GM23338 (cell line): Measurements from ENCODE around the gene KIAA1671. TPM values are rescaled to one million over a fixed set of nuclear protein-coding genes. Genes with fewer than 3 reads are reported as not detected.

Source experiments
- ATAC-seq: fragments of 200-7000 bp; cut with Tn5 transposase; 3 replicates; pipeline ENCODE4 v1.9.1; 2020
- DNase-seq: peaks from one replicate; pipeline ENCODE4 v3.0.0-alpha.2; 2015; ENCODE audit warnings: low spot score
- H2AFZ ChIP-seq: fragments of 200-600 bp; sonication (generic); 2 replicates; pipeline ENCODE4 v1.8.0; 2016; ENCODE audit warnings: antibody characterized with exemption, mild to moderate bottlenecking, moderate library complexity
- H3F3A ChIP-seq: fragments of 200-600 bp; sonication (generic); replicated peaks from 2 replicates; pipeline ENCODE4 v1.8.0; 2017; ENCODE audit warnings: antibody characterized with exemption, mixed run types, low read depth
- H3K27ac ChIP-seq: fragments of 200-600 bp; sonication (generic); 2 replicates; pipeline ENCODE4 v1.6.1; 2016; ENCODE audit warnings: low read depth
- H3K27me3 ChIP-seq: fragments of 200-600 bp; sonication (generic); 2 replicates; pipeline ENCODE4 v1.8.0; 2016; ENCODE audit warnings: mild to moderate bottlenecking, mixed run types, moderate library complexity; ENCODE audit not compliant: insufficient read depth
- H3K36me3 ChIP-seq: fragments of 200-600 bp; sonication (generic); 2 replicates; pipeline ENCODE4 v1.8.0; 2016; ENCODE audit warnings: mild to moderate bottlenecking; ENCODE audit not compliant: insufficient read depth
- H3K4me1 ChIP-seq: fragments of 200-600 bp; sonication (generic); 2 replicates; pipeline ENCODE4 v1.8.0; 2016; ENCODE audit warnings: mild to moderate bottlenecking, moderate library complexity; ENCODE audit not compliant: insufficient read depth
- H3K4me2 ChIP-seq: fragments of 200-600 bp; sonication (generic); 2 replicates; pipeline ENCODE4 v1.7.1; 2017; ENCODE audit warnings: mixed run types
- H3K4me3 ChIP-seq: fragments of 200-600 bp; sonication (generic); 2 replicates; pipeline ENCODE4 v1.6.1; 2016; ENCODE audit warnings: mixed run types
- H3K79me2 ChIP-seq: fragments of 200-600 bp; sonication (generic); replicated peaks from 2 replicates; pipeline ENCODE4 v1.8.0; 2017; ENCODE audit warnings: mild to moderate bottlenecking; ENCODE audit not compliant: insufficient read depth
- H3K9me2 ChIP-seq: fragments of 200-600 bp; sonication (generic); 2 replicates; pipeline ENCODE4 v1.8.0; 2017; ENCODE audit not compliant: insufficient read depth
- H4K20me1 ChIP-seq: fragments of 200-600 bp; sonication (generic); replicated peaks from 2 replicates; pipeline ENCODE4 v1.8.0; 2017; ENCODE audit warnings: mild to moderate bottlenecking; ENCODE audit not compliant: insufficient read depth
- H3K27ac Mint-ChIP-seq: 2 replicates; pipeline ENCODE4 v1.8.0; 2020; ENCODE audit warnings: inconsistent platforms, mild to moderate bottlenecking, moderate library complexity, mixed read lengths
- H3K27me3 Mint-ChIP-seq: 3 replicates; pipeline ENCODE4 v1.8.0; 2022; ENCODE audit warnings: low read depth, mild to moderate bottlenecking, moderate library complexity, mixed read lengths, inconsistent platforms; ENCODE audit not compliant: insufficient read depth, poor library complexity
- H3K36me3 Mint-ChIP-seq: 3 replicates; pipeline ENCODE4 v1.8.0; 2021; ENCODE audit warnings: low read depth, mild to moderate bottlenecking, inconsistent platforms, moderate library complexity, mixed read lengths
- H3K4me1 Mint-ChIP-seq: 3 replicates; pipeline ENCODE4 v1.8.0; 2020; ENCODE audit warnings: mild to moderate bottlenecking, inconsistent platforms, mixed read lengths
- H3K4me3 Mint-ChIP-seq: 3 replicates; pipeline ENCODE4 v1.8.0; 2021; ENCODE audit warnings: moderate library complexity, mild to moderate bottlenecking, inconsistent platforms, mixed read lengths
- H3K9me3 Mint-ChIP-seq: 3 replicates; pipeline ENCODE4 v1.8.0; 2020; ENCODE audit warnings: moderate library complexity, mild to moderate bottlenecking, inconsistent platforms, mixed read lengths
- CREB1 ChIP-seq: fragments of 250-450 bp; sonication (Bioruptor Pico); IDR thresholded peaks from 2 replicates; pipeline ENCODE4 v1.5.0; 2020; ENCODE audit warnings: low read depth, mild to moderate bottlenecking, moderate library complexity
- EZH2 ChIP-seq: fragments of 200-600 bp; sonication (generic); IDR thresholded peaks from one replicate; pipeline ENCODE4 v1.8.0; 2017; ENCODE audit warnings: antibody characterized with exemption, mild to moderate bottlenecking, low read depth; ENCODE audit not compliant: unreplicated experiment
- EZH2phosphoT487 ChIP-seq: fragments of 200-600 bp; sonication (generic); IDR thresholded peaks from one replicate; pipeline ENCODE4 v1.8.1; 2018; ENCODE audit warnings: antibody characterized with exemption; ENCODE audit not compliant: unreplicated experiment
- NANOG ChIP-seq: IDR thresholded peaks from 2 replicates; pipeline ENCODE4 v1.6.1; 2016; ENCODE audit warnings: antibody characterized with exemption, borderline replicate concordance
- STAT1 ChIP-seq: IDR thresholded peaks from one replicate; pipeline ENCODE4 v1.6.1; 2016; ENCODE audit warnings: antibody characterized with exemption; ENCODE audit not compliant: unreplicated experiment
- ZNF114 ChIP-seq: fragments of 250-450 bp; sonication (Bioruptor Pico); IDR thresholded peaks from 2 replicates; pipeline ENCODE4 v1.5.0; 2020; ENCODE audit warnings: mild to moderate bottlenecking, moderate library complexity
- ZNF331 ChIP-seq: fragments of 250-450 bp; sonication (Bioruptor Pico); IDR thresholded peaks from 2 replicates; pipeline ENCODE4 v1.5.0; 2020; ENCODE audit warnings: low read depth, mild to moderate bottlenecking, moderate library complexity
- polyA plus RNA-seq: library from polyadenylated mRNA; unstranded; fragments of >200 nt; fragmentation: Nextera tagmentation; extraction: Ambion mirVana; gene quantifications from 2 replicates; pipeline ENCODE4 v1.2.1, GENCODE V29; 2016
- total RNA-seq: library from RNA; depleted of rRNA; stranded (reverse); fragments of >200 nt; shearing (Covaris generic); gene quantifications from 2 replicates; pipeline ENCODE4 v1.2.3, GENCODE V29; 2014
- TF ChIP-seq, protein P1 (sequence below), 2 experiments: fragments of 200-600 bp in 1 of 2; sonication (generic) in 1 of 2; conservative IDR thresholded peaks; 2 replicates each; pipeline versions ENCODE4 v1.5.1 to v1.6.1; 2016 to 2017; ENCODE audit warnings: antibody characterized with exemption in 2 of 2, low read depth in 2 of 2, mild to moderate bottlenecking in 2 of 2, moderate library complexity in 1 of 2
- TF ChIP-seq, protein P2 (sequence below): IDR thresholded peaks from one replicate; pipeline ENCODE4 v1.6.1; 2018; ENCODE audit warnings: antibody characterized with exemption; ENCODE audit not compliant: unreplicated experiment

Gene KIAA1671
- total and polyA plus RNA-seq, 2 experiments from 2014 or later: 6.1 to 27.2 TPM

GRCh38 chr22:25161017-25161915 lies 208.8 kb downstream of the KIAA1671 start (continued):
- TF ChIP-seq, protein P1, sequence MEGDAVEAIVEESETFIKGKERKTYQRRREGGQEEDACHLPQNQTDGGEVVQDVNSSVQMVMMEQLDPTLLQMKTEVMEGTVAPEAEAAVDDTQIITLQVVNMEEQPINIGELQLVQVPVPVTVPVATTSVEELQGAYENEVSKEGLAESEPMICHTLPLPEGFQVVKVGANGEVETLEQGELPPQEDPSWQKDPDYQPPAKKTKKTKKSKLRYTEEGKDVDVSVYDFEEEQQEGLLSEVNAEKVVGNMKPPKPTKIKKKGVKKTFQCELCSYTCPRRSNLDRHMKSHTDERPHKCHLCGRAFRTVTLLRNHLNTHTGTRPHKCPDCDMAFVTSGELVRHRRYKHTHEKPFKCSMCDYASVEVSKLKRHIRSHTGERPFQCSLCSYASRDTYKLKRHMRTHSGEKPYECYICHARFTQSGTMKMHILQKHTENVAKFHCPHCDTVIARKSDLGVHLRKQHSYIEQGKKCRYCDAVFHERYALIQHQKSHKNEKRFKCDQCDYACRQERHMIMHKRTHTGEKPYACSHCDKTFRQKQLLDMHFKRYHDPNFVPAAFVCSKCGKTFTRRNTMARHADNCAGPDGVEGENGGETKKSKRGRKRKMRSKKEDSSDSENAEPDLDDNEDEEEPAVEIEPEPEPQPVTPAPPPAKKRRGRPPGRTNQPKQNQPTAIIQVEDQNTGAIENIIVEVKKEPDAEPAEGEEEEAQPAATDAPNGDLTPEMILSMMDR (conservative IDR thresholded peaks at IDR 0.05; ENCODE audit: low read depth in 2 of 2): no peak
- TF ChIP-seq, protein P2, sequence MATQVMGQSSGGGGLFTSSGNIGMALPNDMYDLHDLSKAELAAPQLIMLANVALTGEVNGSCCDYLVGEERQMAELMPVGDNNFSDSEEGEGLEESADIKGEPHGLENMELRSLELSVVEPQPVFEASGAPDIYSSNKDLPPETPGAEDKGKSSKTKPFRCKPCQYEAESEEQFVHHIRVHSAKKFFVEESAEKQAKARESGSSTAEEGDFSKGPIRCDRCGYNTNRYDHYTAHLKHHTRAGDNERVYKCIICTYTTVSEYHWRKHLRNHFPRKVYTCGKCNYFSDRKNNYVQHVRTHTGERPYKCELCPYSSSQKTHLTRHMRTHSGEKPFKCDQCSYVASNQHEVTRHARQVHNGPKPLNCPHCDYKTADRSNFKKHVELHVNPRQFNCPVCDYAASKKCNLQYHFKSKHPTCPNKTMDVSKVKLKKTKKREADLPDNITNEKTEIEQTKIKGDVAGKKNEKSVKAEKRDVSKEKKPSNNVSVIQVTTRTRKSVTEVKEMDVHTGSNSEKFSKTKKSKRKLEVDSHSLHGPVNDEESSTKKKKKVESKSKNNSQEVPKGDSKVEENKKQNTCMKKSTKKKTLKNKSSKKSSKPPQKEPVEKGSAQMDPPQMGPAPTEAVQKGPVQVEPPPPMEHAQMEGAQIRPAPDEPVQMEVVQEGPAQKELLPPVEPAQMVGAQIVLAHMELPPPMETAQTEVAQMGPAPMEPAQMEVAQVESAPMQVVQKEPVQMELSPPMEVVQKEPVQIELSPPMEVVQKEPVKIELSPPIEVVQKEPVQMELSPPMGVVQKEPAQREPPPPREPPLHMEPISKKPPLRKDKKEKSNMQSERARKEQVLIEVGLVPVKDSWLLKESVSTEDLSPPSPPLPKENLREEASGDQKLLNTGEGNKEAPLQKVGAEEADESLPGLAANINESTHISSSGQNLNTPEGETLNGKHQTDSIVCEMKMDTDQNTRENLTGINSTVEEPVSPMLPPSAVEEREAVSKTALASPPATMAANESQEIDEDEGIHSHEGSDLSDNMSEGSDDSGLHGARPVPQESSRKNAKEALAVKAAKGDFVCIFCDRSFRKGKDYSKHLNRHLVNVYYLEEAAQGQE: no peak
- TF ChIP-seq EZH2phosphoT487: no peak

DNA sequence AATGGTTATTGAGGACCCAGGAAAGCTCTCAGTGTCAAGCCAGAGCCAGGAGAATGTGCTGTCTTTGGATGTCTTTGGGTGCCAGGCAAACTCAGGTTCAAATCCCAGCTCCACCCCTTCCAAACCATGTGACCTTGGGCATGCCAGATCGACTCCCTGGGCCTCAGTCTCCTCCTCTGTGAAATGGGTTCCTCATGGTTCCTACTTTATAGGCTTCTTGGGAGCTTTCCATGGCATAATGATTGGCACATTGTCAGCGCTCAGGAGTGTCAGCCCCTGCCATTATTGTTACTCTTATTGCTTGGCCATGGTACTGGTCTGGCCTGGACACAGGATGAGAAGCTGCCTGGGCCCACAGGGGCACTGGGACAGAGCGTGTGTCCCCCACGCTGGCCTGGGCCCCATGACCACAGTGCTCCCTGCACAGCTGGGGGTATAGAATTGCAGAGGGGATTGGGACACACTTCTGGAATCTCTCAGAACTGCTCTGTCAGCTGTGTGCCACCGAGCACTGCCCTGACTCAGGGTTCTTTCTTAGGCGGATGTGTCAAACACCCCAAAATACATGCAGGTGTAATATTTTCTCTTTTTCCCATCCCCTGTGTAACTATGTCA lies 209.5 kb downstream of the KIAA1671 start:
- no peak overlapping the region for H3K27ac Mint-ChIP-seq
- H3K27ac ChIP-seq: no peak overlapping the region
- 0 out of 2 replicates have a peak, but pooled peaks cover 4% of the 10 kb centered on the region for H4K20me1 ChIP-seq
- no peak for ATAC-seq
- no peaks in the 10 kb centered on the region; the same call in 2 of the 3 replicates for H3K9me3 Mint-ChIP-seq
- no peaks in the 10 kb centered on the region for H3K9me2 ChIP-seq
- H3K27me3 Mint-ChIP-seq: peaks cover 2% of the 10 kb centered on the region
- H3K4me3 Mint-ChIP-seq: no peak overlapping the region
- H3K4me1 ChIP-seq: no peaks in the 10 kb centered on the region
- TF ChIP-seq NANOG (no peak), CREB1 (CRISPR knock-in tag) (no peak), STAT1 (no peak), EZH2 (no peak), ZNF331 (CRISPR knock-in tag) (no peak), ZNF114 (no peak)
- H3F3A ChIP-seq: no peaks in the 10 kb centered on the region
- H3K27me3 ChIP-seq: no peaks in the 10 kb centered on the region
- H3K4me2 ChIP-seq: no peak overlapping the region
- H3K36me3 Mint-ChIP-seq: no peaks in the 10 kb centered on the region
- no peaks in the 10 kb centered on the region; the same call in 2 of the 3 replicates for H3K4me1 Mint-ChIP-seq
- no peak overlapping the region for H2AFZ ChIP-seq
- H3K79me2 ChIP-seq: no peaks in the 10 kb centered on the region
- no peak overlapping the region for H3K4me3 ChIP-seq
- DNase-seq: no peak
- no peaks in the 10 kb centered on the region for H3K36me3 ChIP-seq
